OCI-LY1 (cell line): ENCODE data around the gene ARL5A.

Source experiments
- EZH2 ChIP-seq: fragments of 200-600 bp; sonication (generic), shearing (Covaris generic); IDR thresholded peaks from 2 replicates; pipeline ENCODE4 v1.8.0; 2017; ENCODE audit warnings: borderline replicate concordance, mixed run types, mild to moderate bottlenecking, antibody characterized with exemption, low read length, moderate library complexity, mixed read lengths
- TF ChIP-seq, protein P1 (sequence below): fragments of 200-600 bp; sonication (generic), shearing (Covaris generic); IDR thresholded peaks from 2 replicates; pipeline ENCODE4 v1.5.1; 2017; ENCODE audit warnings: mild to moderate bottlenecking, antibody characterized with exemption, low read length, moderate library complexity, mixed read lengths

GRCh38 chr2:151777487-151777886 lies 50.7 kb downstream of the ARL5A start:
- no peak for TF ChIP-seq EZH2
- TF ChIP-seq, protein P1, sequence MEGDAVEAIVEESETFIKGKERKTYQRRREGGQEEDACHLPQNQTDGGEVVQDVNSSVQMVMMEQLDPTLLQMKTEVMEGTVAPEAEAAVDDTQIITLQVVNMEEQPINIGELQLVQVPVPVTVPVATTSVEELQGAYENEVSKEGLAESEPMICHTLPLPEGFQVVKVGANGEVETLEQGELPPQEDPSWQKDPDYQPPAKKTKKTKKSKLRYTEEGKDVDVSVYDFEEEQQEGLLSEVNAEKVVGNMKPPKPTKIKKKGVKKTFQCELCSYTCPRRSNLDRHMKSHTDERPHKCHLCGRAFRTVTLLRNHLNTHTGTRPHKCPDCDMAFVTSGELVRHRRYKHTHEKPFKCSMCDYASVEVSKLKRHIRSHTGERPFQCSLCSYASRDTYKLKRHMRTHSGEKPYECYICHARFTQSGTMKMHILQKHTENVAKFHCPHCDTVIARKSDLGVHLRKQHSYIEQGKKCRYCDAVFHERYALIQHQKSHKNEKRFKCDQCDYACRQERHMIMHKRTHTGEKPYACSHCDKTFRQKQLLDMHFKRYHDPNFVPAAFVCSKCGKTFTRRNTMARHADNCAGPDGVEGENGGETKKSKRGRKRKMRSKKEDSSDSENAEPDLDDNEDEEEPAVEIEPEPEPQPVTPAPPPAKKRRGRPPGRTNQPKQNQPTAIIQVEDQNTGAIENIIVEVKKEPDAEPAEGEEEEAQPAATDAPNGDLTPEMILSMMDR: peak; percentile 14; the same call in 1 of the 2 replicates
